Stimulated activated CD4-positive, alpha-beta T cell treated with anti-CD3 and anti-CD28 coated beads, Interleukin-2, amount 100 ng/mL, for 4 hours (primary cell): ENCODE results near the gene TXLNG.
"Not testable (repeated sequence)": the region's sequence is repeated elsewhere in the genome, so short reads cannot be mapped to it uniquely, and the experiment has no call there.

Experiments used
- DNase-seq: peaks from one replicate; pipeline ENCODE4 v3.0.0-alpha.2; 2020; ENCODE audit warnings: low read depth

The TXLNG gene

GRCh38 chrX:16786139-16786790 lies at the start of gene TXLNG:
TSS of gene TXLNG (plus strand) at chrX:16786466. CDS start at chrX:16786488, 22 bp downstream.
- DNase-seq, result peak; percentile 88

- DNase-seq, result no peak
Measured at GRCh38 chrX:16737024-16737423, 49.2 kb upstream of the TXLNG start.

- DNase-seq, result no peak
Measured at GRCh38 chrX:16739574-16739973, 46.7 kb upstream of the TXLNG start.

GRCh38 chrX:16743604-16744325 lies 42.5 kb upstream of the TXLNG start:
- DNase-seq, result no peak

- no peak for DNase-seq
Measured at GRCh38 chrX:16745102-16745501, 41.2 kb upstream of the TXLNG start.

GRCh38 chrX:16745659-16746058 lies 40.6 kb upstream of the TXLNG start:
- DNase-seq, result no peak

- no peak for DNase-seq
Measured at GRCh38 chrX:16748425-16748824, 37.8 kb upstream of the TXLNG start.

GRCh38 chrX:16750136-16750535 lies 36.1 kb upstream of the TXLNG start:
- no peak for DNase-seq

GRCh38 chrX:16754019-16754418 lies 32.2 kb upstream of the TXLNG start:
- DNase-seq, result no peak

GRCh38 chrX:16756724-16757123 lies 29.5 kb upstream of the TXLNG start:
- DNase-seq, result no peak

- not testable (repeated sequence) for DNase-seq
Measured at GRCh38 chrX:16761500-16761899, 24.8 kb upstream of the TXLNG start.

- DNase-seq, result no peak
Measured at GRCh38 chrX:16762579-16762978, 23.7 kb upstream of the TXLNG start.

- no peak for DNase-seq
Measured at GRCh38 chrX:16765594-16765993, 20.7 kb upstream of the TXLNG start.

- DNase-seq, result no peak
Measured at GRCh38 chrX:16770970-16771482, 15.2 kb upstream of the TXLNG start.

- no peak for DNase-seq
Measured at GRCh38 chrX:16771483-16772398, 14.5 kb upstream of the TXLNG start.

- no peak for DNase-seq
Measured at GRCh38 chrX:16772460-16772859, 13.8 kb upstream of the TXLNG start.

- DNase-seq, result no peak
Measured at GRCh38 chrX:16774746-16775145, 11.5 kb upstream of the TXLNG start.

- DNase-seq, result no peak
Measured at GRCh38 chrX:16778545-16778944, 7.7 kb upstream of the TXLNG start.

GRCh38 chrX:16778993-16779392 lies 7.3 kb upstream of the TXLNG start:
- DNase-seq, result no peak

- DNase-seq, result not testable (repeated sequence)
Measured at GRCh38 chrX:16779815-16780214, 6.5 kb upstream of the TXLNG start.

- no peak for DNase-seq
Measured at GRCh38 chrX:16783452-16783851, 2.8 kb upstream of the TXLNG start.

- not testable (repeated sequence) for DNase-seq
Measured at GRCh38 chrX:16784440-16784839, 1.8 kb upstream of the TXLNG start.
